GM23248 (cell line): ENCODE results near the gene OR2V2. TPM values are rescaled to one million over a fixed set of nuclear protein-coding genes. Genes with fewer than 3 reads are reported as not detected.
"Not testable (repeated sequence)": the region's sequence is repeated elsewhere in the genome, so short reads cannot be mapped to it uniquely, and the experiment has no call there.

Experiments
- DNase-seq: peaks from one replicate; pipeline ENCODE4 v3.0.0-alpha.2; 2015
- H2AFZ ChIP-seq: fragments of 200-600 bp; sonication (generic); 2 replicates; pipeline ENCODE4 v1.6.1; 2016; ENCODE audit warnings: antibody characterized with exemption
- H3F3A ChIP-seq: fragments of 200-600 bp; sonication (generic); 2 replicates; pipeline ENCODE4 v1.6.1; 2016; ENCODE audit warnings: mild to moderate bottlenecking, antibody characterized with exemption, mixed run types; ENCODE audit not compliant: insufficient read depth
- H3K27ac ChIP-seq: fragments of 200-600 bp; sonication (generic); 2 replicates; pipeline ENCODE4 v1.5.1; 2016; ENCODE audit warnings: mild to moderate bottlenecking
- H3K27me3 ChIP-seq: fragments of 200-600 bp; sonication (generic); replicated peaks from 2 replicates; pipeline ENCODE4 v1.6.1; 2016; ENCODE audit warnings: mild to moderate bottlenecking; ENCODE audit not compliant: insufficient read depth
- H3K36me3 ChIP-seq: fragments of 200-600 bp; sonication (generic); 2 replicates; pipeline ENCODE4 v1.6.1; 2016; ENCODE audit warnings: low read depth, mild to moderate bottlenecking
- H3K4me1 ChIP-seq: fragments of 200-600 bp; sonication (generic); 2 replicates; pipeline ENCODE4 v1.6.1; 2016; ENCODE audit warnings: mild to moderate bottlenecking; ENCODE audit not compliant: insufficient read depth
- H3K4me2 ChIP-seq: fragments of 200-600 bp; sonication (generic); one replicate; pipeline ENCODE4 v1.6.1; 2016; ENCODE audit warnings: mild to moderate bottlenecking; ENCODE audit not compliant: unreplicated experiment
- H3K4me3 ChIP-seq: fragments of 200-600 bp; sonication (generic); 2 replicates; pipeline ENCODE4 v1.5.1; 2016; ENCODE audit warnings: mild to moderate bottlenecking
- H3K79me2 ChIP-seq: fragments of 200-600 bp; sonication (generic); 2 replicates; pipeline ENCODE4 v1.6.1; 2016; ENCODE audit warnings: mild to moderate bottlenecking; ENCODE audit not compliant: insufficient read depth
- H3K9ac ChIP-seq: fragments of 200-600 bp; sonication (generic); 2 replicates; pipeline ENCODE4 v1.6.1; 2016; ENCODE audit warnings: mild to moderate bottlenecking
- H3K9me2 ChIP-seq: fragments of 200-600 bp; sonication (generic); 2 replicates; pipeline ENCODE4 v1.6.1; 2016; ENCODE audit warnings: mixed run types, mild to moderate bottlenecking, moderate library complexity; ENCODE audit not compliant: insufficient read depth
- H3K9me3 ChIP-seq: fragments of 200-600 bp; sonication (generic); one replicate; pipeline ENCODE4 v1.6.1; 2017; ENCODE audit warnings: low read depth
- H4K20me1 ChIP-seq: fragments of 200-600 bp; sonication (generic); 2 replicates; pipeline ENCODE4 v1.6.0; 2016; ENCODE audit not compliant: insufficient read depth
- EZH2 ChIP-seq: fragments of 200-600 bp; sonication (generic); IDR thresholded peaks from 2 replicates; pipeline ENCODE4 v1.6.1; 2018; ENCODE audit warnings: antibody characterized with exemption, mild to moderate bottlenecking; ENCODE audit not compliant: insufficient read depth, poor library complexity, severe bottlenecking
- EZH2phosphoT487 ChIP-seq: fragments of 200-600 bp; sonication (generic); IDR thresholded peaks from 2 replicates; pipeline ENCODE4 v1.6.1; 2018; ENCODE audit warnings: antibody characterized with exemption, moderate library complexity, mild to moderate bottlenecking, low read depth; ENCODE audit not compliant: insufficient read depth
- WGBS, 2 experiments: methylation state at CpG; one replicate each; pipeline ENCODE4 v1.1.6; 2015 to 2017; ENCODE audit warnings: low lambda C conversion rate in 2 of 2, low coverage in 1 of 2; ENCODE audit errors: missing lambda C conversion rate in 2 of 2; 5-methylcytosine and 5-hydroxymethylcytosine counted together
- in situ Hi-C: fragments of 300-500 bp; cut with MboI; formaldehyde crosslinking; loops from 2 replicates; pipeline ENCODE4 v1.15.0; 2020
- polyA plus RNA-seq: library from polyadenylated mRNA; unstranded; fragments of >200 nt; fragmentation: Nextera tagmentation; extraction: Ambion mirVana; gene quantifications from 2 replicates; pipeline ENCODE4 v1.2.1, GENCODE V29; 2016
- total RNA-seq: library from RNA; depleted of rRNA; stranded (reverse); fragments of >200 nt; shearing (Covaris generic); gene quantifications from 2 replicates; pipeline ENCODE4 v1.2.3, GENCODE V29; 2014

The OR2V2 gene
- total and polyA plus RNA-seq, 2 experiments from 2014 or later: not detected

DNA sequence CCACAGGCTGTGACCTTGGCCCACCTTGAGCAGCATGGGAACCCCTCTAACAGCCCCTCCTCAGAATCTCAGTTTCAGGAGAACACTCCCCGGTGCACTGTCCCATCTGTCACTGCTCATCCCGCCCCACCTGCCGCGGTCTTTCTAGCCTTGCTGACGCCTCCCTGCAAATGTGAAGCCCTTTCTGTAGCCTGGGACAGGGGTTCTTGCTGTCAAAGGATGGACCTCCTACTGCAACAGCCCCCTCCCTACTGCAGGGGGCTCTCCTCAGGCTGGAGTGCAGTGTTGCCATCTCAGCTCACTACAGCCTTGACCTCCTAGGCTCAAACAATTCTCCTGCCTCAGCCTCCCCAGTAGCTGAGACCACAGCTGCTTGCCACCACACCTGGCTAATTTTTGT is 36.4 kb upstream of the OR2V2 start:
- TF ChIP-seq EZH2phosphoT487 (no peak), EZH2 (no peak)
- no peak overlapping the region for H3K4me2 ChIP-seq
- no peak overlapping the region for H3K9ac ChIP-seq
- H3K9me3 ChIP-seq: no peaks in the 10 kb centered on the region
- H3K27ac ChIP-seq: no peak overlapping the region
- H4K20me1 ChIP-seq: no peaks in the 10 kb centered on the region
- peaks cover 19% of the 10 kb centered on the region for H3F3A ChIP-seq
- H3K79me2 ChIP-seq: no peaks in the 10 kb centered on the region
- no peak for DNase-seq
- 0 out of 2 replicates have a peak, but pooled peaks cover 3% of the 10 kb centered on the region for H3K4me1 ChIP-seq
- H3K36me3 ChIP-seq: no peaks in the 10 kb centered on the region
- 69 to 71% methylated on average over 5 of the region's 5 CpGs for WGBS, 2 experiments
- no peaks in the 10 kb centered on the region for H3K9me2 ChIP-seq
- H2AFZ ChIP-seq: no peak overlapping the region
- H3K27me3 ChIP-seq: peaks cover 60% of the 10 kb centered on the region
- in situ Hi-C loops: no loop called here
- no peak overlapping the region for H3K4me3 ChIP-seq

DNA sequence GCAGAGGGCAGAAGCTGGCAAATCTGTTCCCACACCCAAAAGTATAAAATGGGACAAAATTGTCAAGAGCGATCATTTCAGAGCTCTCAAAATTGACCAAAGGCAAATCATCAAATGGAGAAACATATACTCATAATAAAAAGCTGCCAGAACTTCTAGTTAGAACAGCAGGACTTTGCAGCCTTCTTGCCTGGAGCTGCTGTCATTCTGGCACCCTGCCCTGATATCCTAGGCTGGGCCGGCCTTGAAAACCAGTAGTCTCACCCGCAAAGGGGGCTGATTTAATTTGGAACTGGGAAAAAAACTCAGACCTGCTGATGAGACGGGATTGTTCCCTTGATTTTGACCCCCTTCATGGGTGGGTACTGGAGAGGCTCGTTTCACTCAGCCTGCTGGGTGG is 34.9 kb upstream of the OR2V2 start:
- Histone ChIP-seq H3K9me2 (no peaks in the 10 kb centered on the region), H3K4me1 (0 out of 2 replicates have a peak, but pooled peaks cover 3% of the 10 kb centered on the region), H4K20me1 (no peaks in the 10 kb centered on the region), H3K9me3 (no peaks in the 10 kb centered on the region), H3K79me2 (no peaks in the 10 kb centered on the region), H3K27me3 (peaks cover 47% of the 10 kb centered on the region), H3F3A (peaks cover 22% of the 10 kb centered on the region), H3K4me3 (no peak overlapping the region), H3K9ac (no peak overlapping the region), H3K36me3 (no peaks in the 10 kb centered on the region), H3K27ac (no peak overlapping the region), H2AFZ (no peak overlapping the region), H3K4me2 (no peak overlapping the region)
- 57 to 78% methylated on average over 5 of the region's 5 CpGs for WGBS, 2 experiments
- in situ Hi-C loops: no loop called here
- TF ChIP-seq EZH2 (no peak), EZH2phosphoT487 (no peak)
- DNase-seq: no peak

DNA sequence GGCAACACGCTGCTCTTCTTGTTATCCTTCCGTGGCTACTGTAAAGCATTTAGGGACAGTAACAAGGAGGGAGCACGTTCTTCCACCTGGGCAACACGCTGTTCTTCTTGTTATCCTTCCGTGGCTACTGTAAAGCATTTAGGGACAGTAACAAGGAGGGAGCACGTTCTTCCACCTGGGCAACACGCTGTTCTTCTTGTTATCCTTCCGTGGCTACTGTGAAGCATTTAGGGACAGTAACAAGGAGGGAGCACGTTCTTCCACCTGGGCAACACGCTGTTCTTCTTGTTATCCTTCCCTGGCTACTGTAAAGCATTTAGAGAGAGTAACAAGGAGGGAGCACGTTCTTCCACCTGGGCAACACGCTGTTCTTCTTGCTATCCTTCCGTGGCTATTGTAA is 33.8 kb upstream of the OR2V2 start:
- H3K9ac ChIP-seq, H3K36me3 ChIP-seq, in situ Hi-C loops, DNase-seq, H3K4me1 ChIP-seq, H3K27ac ChIP-seq, H3K4me3 ChIP-seq, H3K9me2 ChIP-seq, H3K4me2 ChIP-seq, H3K9me3 ChIP-seq, H2AFZ ChIP-seq, H3K79me2 ChIP-seq, H4K20me1 ChIP-seq: not testable (repeated sequence)
- peaks cover 22% of the 10 kb centered on the region for H3F3A ChIP-seq
- 79 to 83% methylated on average over 3 to 13 of the region's 13 CpGs for WGBS, 2 experiments
- peaks cover 38% of the 10 kb centered on the region; the same call in 1 of the 2 replicates for H3K27me3 ChIP-seq

DNA sequence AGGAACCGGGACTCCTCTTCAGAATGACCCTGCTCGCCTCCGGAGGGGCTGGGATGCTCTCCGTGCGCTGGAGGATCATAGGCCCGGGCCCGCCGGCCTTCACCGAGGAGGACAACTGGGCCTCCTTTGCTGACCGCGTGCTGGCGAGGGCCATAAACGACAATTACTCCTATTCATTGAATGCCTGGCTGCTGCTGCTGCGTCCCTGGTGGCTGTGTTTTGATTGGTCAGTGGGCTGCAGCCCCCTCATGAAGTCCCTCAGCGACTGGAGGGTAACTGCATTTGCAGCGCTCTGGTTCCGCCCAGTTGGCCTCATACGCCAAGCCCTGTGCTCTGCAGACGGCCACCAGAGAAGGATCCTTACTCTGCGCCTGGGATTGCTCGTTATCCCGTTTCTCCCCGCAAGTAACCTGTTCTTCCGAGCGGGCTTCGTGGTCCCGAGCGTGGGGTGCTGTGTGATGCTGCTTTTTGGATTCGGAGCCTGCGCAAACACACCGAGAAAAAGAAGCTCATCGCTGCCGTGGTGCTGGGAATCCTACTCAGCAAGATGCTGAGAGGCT is 33.0 kb upstream of the OR2V2 start:
- H3K9me2 ChIP-seq: no peaks in the 10 kb centered on the region
- no peaks in the 10 kb centered on the region for H3K79me2 ChIP-seq
- WGBS, 2 experiments: 50 to 61% methylated on average over 33 of the region's 33 CpGs
- no peaks in the 10 kb centered on the region for H3K36me3 ChIP-seq
- DNase-seq: no peak
- no peak overlapping the region for H3K27ac ChIP-seq
- H3K4me3 ChIP-seq: peak overlapping the region; percentile 62
- no peak for TF ChIP-seq EZH2phosphoT487
- TF ChIP-seq EZH2: no peak
- in situ Hi-C loops: no loop called here
- no peak overlapping the region; the same call in 1 of the 2 replicates for H3K9ac ChIP-seq
- peaks cover 22% of the 10 kb centered on the region for H3F3A ChIP-seq
- peaks cover 33% of the 10 kb centered on the region; the same call in 1 of the 2 replicates for H3K27me3 ChIP-seq
- 0 out of 2 replicates have a peak, but pooled peaks cover 3% of the 10 kb centered on the region for H3K4me1 ChIP-seq
- peak overlapping the region; percentile 71 for H2AFZ ChIP-seq
- H3K4me2 ChIP-seq: peak overlapping the region; percentile 60
- H4K20me1 ChIP-seq: no peaks in the 10 kb centered on the region
- no peaks in the 10 kb centered on the region for H3K9me3 ChIP-seq
